Measurements from ENCODE around the gene SNRPA.
A peak's percentile ranks its signal among the peaks of the same experiment; 100 is the strongest.

GRCh38 chr19:40777937-40778705 lies 27.1 kb downstream of the SNRPA start, which contains the start of gene RAB4B:
- peak in 1 of 7 experiments; percentile 10 for TF ChIP-seq CTCF (IDR thresholded peaks at IDR 0.05)
- TF ChIP-seq POLR2A (IDR thresholded peaks at IDR 0.05): peak in 2 of 4 donors; percentile 22 to 74
